ENCODE measurements around the gene LCE1F.

Gene LCE1F

DNA sequence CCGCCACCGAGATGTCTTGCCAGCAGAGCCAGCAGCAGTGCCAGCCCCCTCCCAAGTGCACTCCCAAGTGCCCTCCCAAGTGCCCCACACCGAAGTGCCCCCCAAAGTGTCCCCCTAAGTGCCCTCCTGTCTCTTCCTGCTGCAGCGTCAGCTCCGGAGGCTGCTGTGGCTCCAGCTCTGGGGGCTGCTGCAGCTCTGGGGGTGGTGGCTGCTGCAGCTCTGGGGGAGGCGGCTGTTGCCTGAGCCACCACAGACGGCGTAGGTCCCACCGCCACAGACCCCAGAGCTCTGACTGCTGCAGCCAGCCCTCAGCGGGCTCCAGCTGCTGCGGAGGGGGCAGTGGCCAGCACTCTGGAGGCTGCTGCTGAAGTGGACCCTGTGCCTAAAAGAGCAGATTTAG is 1.4 kb downstream of the LCE1F start:
- no peak for DNase-seq (ENCODE audit: low read depth)

DNA sequence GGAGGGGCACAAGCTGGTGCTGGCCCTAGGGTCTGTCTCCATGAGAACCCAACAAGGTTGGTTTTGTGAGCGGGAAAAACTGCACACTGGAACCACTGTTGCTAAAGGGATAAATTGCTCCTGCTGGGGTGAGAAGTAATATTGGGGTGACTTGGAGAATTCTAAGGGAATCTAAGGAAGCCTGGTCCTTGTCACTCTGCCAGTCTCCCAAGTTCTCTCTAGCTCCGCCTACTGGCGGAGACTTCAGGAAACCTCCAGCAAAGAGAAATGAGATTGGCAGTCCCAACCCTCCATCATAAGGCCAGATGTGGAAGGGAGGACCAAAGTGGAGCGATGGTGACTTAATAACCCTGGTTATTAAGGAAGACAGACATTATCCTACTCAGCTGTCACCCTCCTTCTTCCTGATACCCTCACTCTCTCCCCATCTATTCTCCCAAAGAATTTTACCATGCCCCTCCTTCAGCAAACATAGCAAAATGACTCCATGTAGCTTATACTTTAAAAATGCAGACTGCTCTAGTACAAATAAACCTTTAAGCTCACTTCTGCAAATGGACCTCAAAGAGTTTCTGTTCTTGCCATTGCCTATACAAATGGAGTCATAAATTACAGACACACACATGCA is 2.7 kb downstream of the LCE1F start:
- no peak for DNase-seq (ENCODE audit: low read depth)

DNA sequence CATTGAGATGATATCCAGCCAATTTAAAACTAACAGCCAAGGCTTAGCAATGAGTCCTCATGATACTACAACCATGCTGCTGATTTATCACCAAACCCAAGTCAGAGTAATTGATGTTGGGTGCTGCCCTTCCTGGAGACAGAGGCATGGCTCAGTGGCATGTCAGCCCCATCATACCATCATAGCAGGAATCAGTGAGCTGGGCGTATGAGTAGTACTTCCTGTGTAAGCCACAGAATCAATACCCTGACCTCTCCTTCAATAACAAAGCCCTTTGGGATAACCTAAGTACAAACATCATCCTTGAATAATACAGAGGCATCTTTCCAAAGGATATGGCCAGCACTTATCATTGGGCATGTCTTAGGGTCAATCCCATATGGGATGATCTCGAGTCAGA is 8.2 kb downstream of the LCE1F start:
- DNase-seq (ENCODE audit: low read depth): no peak

DNA sequence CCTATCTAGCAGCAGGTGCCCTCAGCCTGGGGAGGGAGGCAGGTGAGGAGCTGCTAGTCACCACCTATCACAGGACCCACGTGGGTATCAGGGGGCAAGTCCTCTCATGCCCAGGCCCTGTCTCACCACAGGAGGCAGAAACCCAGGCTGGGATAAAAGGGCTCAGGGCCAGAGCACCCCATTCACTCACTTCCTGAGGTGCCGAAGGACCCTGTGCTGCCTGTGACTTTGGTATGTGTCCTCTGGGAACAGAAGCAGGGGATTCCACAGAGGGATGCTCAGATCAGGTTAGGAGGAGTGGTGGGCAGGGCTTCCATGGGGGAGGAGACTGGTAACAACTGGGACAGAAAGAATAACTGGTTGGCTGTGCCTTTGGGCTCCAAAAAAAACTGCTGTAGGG is 11.1 kb downstream of the LCE1F start, which contains the start of gene LCE1E:
Gene LCE1E (plus strand): TSS at position 181 of the 400 bp plus-strand sequence. CDS start 1,043 bp downstream, outside the sequence.
- no peak for DNase-seq (ENCODE audit: low read depth)

DNA sequence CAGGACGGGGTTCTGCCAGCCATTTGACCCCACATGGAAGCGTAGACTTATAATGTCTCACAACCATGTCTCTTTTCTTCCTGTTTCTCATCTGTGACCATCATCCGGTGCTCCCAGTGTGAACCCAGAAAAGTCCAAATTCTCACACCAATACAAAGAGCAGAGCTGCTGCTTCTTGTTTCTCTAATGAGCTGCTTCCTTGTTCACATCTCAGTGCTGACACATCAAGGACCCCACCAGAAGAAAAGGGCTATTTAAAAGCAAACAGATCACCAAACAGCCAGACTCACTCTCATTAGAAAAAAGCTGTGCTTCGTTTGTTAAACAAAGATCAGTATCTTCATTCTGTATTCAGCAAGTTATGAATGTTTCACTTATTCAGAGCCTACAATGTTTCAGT is 20.7 kb downstream of the LCE1F start:
- DNase-seq (ENCODE audit: low read depth): no peak

DNA sequence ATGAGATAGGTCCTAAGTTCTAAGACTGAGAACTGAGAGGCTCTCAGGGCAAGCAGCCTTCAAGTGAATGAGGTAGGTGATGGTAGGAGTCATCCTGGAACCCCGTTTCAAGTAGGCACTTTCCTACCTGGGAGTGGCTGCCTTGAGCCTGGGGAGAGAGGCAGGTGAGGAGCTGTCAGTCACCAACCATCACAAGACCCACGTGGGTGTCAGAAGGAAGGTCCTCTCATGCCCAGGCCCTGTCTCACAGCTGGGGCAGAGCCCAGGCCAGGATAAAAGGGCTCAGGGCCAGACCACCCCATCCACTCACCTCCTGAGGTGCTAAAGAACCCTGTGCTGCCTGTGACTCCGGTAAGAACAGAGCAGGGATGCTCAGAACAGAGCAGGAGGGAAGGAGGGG is 21.5 kb downstream of the LCE1F start, which contains the start of gene LCE1D:
Gene LCE1D (plus strand): TSS at position 301 of the 400 bp plus-strand sequence. CDS start 1,074 bp downstream, outside the sequence.
- no peak for DNase-seq (ENCODE audit: low read depth)

DNA sequence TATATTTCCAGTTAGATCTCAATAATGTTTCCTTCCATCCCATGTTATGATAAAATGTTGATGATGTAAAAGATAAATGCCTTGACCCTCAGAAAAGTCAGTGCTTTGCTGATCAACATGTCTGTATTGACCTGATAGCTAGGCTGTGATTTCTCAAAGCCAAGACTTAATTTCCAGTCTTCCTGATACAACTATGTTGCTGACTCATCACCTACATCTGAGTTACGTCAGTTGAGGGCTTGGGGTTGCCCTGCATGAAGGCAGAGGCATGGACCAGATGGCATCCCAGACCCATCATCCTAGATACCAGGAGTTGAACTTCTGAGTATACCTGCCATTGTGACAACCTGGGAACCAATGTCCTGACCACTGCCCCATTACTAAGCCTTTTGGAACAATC is 26.4 kb downstream of the LCE1F start:
- DNase-seq (ENCODE audit: low read depth): no peak

DNA sequence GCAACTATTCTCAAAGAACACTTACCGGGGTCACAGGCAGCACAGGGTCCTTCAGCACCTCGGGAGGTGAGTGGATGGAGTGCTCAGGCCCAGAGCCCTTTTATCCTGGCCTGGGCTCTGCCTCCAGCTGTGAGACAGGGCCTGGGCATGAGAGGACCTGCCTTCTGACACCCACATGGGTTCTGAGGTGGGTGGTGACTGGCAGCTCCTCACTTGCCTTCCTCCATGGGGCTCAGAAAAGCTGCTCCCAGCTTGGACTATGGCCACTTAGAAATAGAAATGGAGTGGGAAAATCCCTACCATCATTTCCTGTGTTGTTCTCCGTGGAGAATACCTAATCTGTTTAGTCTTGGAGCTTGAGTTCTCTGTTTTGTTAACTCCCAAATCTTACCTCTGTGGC is 31.6 kb downstream of the LCE1F start, which contains the start of gene LCE1C:
Gene LCE1C (minus strand): TSS at position 76 of the 400 bp plus-strand sequence. CDS start 1,173 bp downstream, outside the sequence.
- no peak for DNase-seq (ENCODE audit: low read depth)

DNA sequence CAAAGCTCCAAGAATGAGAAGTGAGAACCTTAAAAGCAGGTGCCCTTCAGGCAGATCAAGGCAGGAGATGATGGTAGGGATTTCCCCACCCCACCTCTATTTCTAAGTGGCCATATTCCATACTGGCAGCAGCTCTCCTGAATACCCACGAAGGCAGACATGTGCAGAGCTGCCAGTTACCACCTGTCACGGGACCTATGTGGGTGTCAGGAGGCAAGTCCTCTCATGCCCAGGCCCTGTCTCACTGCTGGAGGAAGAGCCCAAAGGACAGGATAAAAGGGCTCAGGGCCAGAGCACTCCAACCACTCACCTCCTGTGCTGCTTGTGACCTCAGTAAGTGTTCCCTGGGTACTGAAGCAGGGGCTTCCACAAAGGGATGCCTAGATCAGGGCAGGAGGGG is 36.1 kb downstream of the LCE1F start:
- no peak for DNase-seq (ENCODE audit: low read depth)

DNA sequence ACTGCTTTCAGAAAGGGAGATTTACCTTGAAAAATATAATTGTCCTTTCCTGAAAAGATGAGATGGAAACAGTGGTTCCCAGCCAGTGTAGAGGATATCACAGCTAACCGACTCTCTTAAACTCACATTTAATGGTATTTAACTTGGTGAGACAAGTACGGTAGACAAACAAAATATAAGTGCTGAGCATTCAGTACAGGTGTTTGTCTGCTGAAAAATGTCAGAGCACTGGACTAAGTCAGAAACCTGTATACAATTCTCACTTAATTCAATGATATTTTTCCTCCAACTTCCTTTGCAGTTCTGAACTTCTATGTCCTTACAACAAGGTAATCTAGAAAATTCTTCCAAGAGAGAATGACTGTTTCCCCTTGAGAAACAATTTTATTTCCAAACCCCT is 36.7 kb downstream of the LCE1F start, which contains the start of gene LCE1B:
Gene LCE1B (plus strand): TSS at position 301 of the 400 bp plus-strand sequence. CDS start 476 bp downstream, outside the sequence.
- DNase-seq (ENCODE audit: low read depth): no peak

DNA sequence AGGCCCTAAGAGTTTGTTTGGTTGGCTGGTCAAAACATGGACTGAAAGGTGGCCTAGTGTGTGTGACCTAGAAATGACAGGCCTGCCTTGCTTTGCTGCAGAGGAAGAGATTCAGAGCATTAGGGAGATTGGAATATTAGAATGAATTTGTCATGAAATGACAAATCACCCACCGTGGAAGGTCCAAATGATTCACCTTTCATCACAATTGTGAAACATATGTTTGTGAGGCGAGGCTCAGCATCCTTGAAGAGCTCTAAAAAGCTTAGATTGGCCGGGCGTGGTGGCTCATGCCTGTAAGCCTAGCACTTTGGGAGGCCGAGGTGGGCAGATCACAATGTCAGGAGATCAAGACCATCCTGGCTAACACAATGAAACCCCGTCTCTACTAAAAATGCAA is 42.4 kb downstream of the LCE1F start:
- DNase-seq (ENCODE audit: low read depth): no peak

DNA sequence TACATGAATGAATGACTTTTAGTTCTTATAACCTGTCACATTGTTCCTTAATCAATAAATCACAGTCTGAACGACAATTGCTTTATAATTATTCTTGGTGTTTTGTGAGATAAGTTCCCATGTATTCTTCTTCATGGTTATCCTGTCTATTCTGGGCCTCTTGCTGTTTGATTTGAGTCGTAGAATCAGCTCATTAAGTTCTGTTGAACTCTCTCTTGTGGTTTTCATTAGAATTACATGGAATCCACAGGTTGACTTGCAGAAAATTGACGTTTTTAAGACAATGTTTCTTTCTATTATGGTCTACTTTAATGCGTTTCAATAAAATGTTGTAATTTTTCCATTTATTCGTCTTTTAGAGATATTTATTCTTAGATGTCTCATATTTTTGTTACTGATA is 48.4 kb downstream of the LCE1F start:
- no peak for DNase-seq (ENCODE audit: low read depth)

DNA sequence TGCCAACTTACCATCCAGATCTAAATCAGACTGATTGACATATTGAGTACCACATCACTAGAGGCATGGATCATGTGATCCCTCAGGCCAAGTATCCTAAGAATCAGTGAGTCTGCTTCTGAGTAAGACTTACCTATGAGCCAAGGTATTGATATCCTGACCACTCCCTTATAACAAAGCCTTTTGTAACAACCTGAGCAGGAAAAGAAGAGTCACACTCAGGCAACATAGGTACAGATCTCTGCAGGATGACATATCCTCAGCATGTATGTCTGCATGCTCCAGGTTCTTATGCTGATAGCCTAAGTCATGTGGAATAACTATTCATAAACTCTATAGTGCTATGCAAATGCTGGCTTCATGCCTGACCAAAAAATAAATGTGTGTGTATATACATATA is 50.0 kb downstream of the LCE1F start:
- no peak for DNase-seq (ENCODE audit: low read depth)

Measured in stimulated activated CD4-positive, alpha-beta T cell treated with anti-CD3 and anti-CD28 coated beads, Interleukin-2, amount 100 ng/mL, for 4 hours (primary cell).